GM19463 (cell line): ENCODE data around the gene MRPL17.
"Not testable (repeated sequence)": the region's sequence is repeated elsewhere in the genome, so short reads cannot be mapped to it uniquely, and the experiment has no call there.

Source experiments
- ATAC-seq: cut with Tn5 transposase; IDR thresholded peaks from one replicate; pipeline ENCODE4 v1.9.1; 2021; ENCODE audit warnings: mild to moderate bottlenecking, moderate library complexity; ENCODE audit not compliant: unreplicated experiment

Gene MRPL17

GRCh38 chr11:6684068-6684467 lies 928 bp upstream of the MRPL17 start:
- not testable (repeated sequence) for ATAC-seq

- no peak for ATAC-seq
Measured at GRCh38 chr11:6682591-6682935, 577 bp downstream of the MRPL17 start.

- no peak for ATAC-seq
Measured at GRCh38 chr11:6681949-6682348, 1.2 kb downstream of the MRPL17 start.

GRCh38 chr11:6681505-6681904 lies 1.6 kb downstream of the MRPL17 start:
- ATAC-seq, result no peak

GRCh38 chr11:6677018-6677417 lies 6.1 kb downstream of the MRPL17 start:
- no peak for ATAC-seq

GRCh38 chr11:6674862-6675261 lies 8.3 kb downstream of the MRPL17 start:
- no peak for ATAC-seq

- no peak for ATAC-seq
Measured at GRCh38 chr11:6674219-6674597, 8.9 kb downstream of the MRPL17 start.

- no peak for ATAC-seq
Measured at GRCh38 chr11:6673523-6674218, 9.5 kb downstream of the MRPL17 start.

- ATAC-seq, result no peak
Measured at GRCh38 chr11:6671991-6672390, 11.1 kb downstream of the MRPL17 start.

GRCh38 chr11:6670202-6670830 lies 12.8 kb downstream of the MRPL17 start:
- ATAC-seq, result no peak

- ATAC-seq, result peak; percentile 81
Measured at GRCh38 chr11:6667733-6668374, 15.3 kb downstream of the MRPL17 start.

GRCh38 chr11:6666302-6667183 lies 16.6 kb downstream of the MRPL17 start:
- no peak for ATAC-seq

- ATAC-seq, result no peak
Measured at GRCh38 chr11:6664551-6664950, 18.6 kb downstream of the MRPL17 start.

GRCh38 chr11:6663794-6664469 lies 19.2 kb downstream of the MRPL17 start:
- no peak for ATAC-seq

GRCh38 chr11:6660712-6661111 lies 22.4 kb downstream of the MRPL17 start:
- no peak for ATAC-seq

- ATAC-seq, result no peak
Measured at GRCh38 chr11:6658647-6659046, 24.5 kb downstream of the MRPL17 start.

GRCh38 chr11:6657346-6657745 lies 25.8 kb downstream of the MRPL17 start:
- ATAC-seq, result no peak

GRCh38 chr11:6656936-6657335 lies 26.2 kb downstream of the MRPL17 start:
- ATAC-seq, result no peak

GRCh38 chr11:6656584-6656915 lies 26.6 kb downstream of the MRPL17 start:
- no peak for ATAC-seq

GRCh38 chr11:6655790-6656583 lies 27.2 kb downstream of the MRPL17 start, which contains the start of gene DCHS1:
DCHS1 (minus strand) TSS chr11:6655809; CDS start chr11:6641613, 14,196 bp downstream.
- ATAC-seq, result no peak
